ENCODE results near the gene PATE3.

Gene PATE3

GRCh38 chr11:125787827-125788226 lies at the start of gene PATE3:
TSS of gene PATE3 (plus strand) at chr11:125788127. CDS start at chr11:125788152, 25 bp downstream.
- Histone ChIP-seq H3K27ac (ENCODE audit: low read depth, low read length) (no peak within 1 kb of the TSS), H3K79me2 (ENCODE audit: control insufficient read depth, insufficient read depth, low read length, unreplicated experiment) (no peaks in the 10 kb centered on the region), H3K4me3 (ENCODE audit: low read depth, low read length) (no peak within 1 kb of the TSS), H3K36me3 (ENCODE audit: insufficient read depth, low read length) (no peaks in the 10 kb centered on the region), H2AFZ (ENCODE audit: low read length, unreplicated experiment) (no peak within 1 kb of the TSS), H3K4me1 (ENCODE audit: control insufficient read depth, insufficient read depth, low read length, unreplicated experiment) (no peaks in the 10 kb centered on the region), H3K27me3 (ENCODE audit: insufficient read depth, low read length) (peaks cover 11% of the 10 kb centered on the region; the same call in 1 of the 2 replicates)

- Histone ChIP-seq H3K36me3 (ENCODE audit: insufficient read depth, low read length) (no peaks in the 10 kb centered on the region), H3K79me2 (ENCODE audit: control insufficient read depth, insufficient read depth, low read length, unreplicated experiment) (no peaks in the 10 kb centered on the region), H2AFZ (ENCODE audit: low read length, unreplicated experiment) (no peak overlapping the region), H3K27me3 (ENCODE audit: insufficient read depth, low read length) (peaks cover 69% of the 10 kb centered on the region), H3K4me3 (ENCODE audit: low read depth, low read length) (no peak overlapping the region), H3K4me1 (ENCODE audit: control insufficient read depth, insufficient read depth, low read length, unreplicated experiment) (no peaks in the 10 kb centered on the region), H3K27ac (ENCODE audit: low read depth, low read length) (no peak overlapping the region)
Measured at GRCh38 chr11:125740617-125741016, 47.3 kb upstream of the PATE3 start.

- Histone ChIP-seq H2AFZ (ENCODE audit: low read length, unreplicated experiment) (no peak overlapping the region), H3K4me1 (ENCODE audit: control insufficient read depth, insufficient read depth, low read length, unreplicated experiment) (no peaks in the 10 kb centered on the region), H3K27me3 (ENCODE audit: insufficient read depth, low read length) (peaks cover 90% of the 10 kb centered on the region), H3K27ac (ENCODE audit: low read depth, low read length) (no peak overlapping the region), H3K36me3 (ENCODE audit: insufficient read depth, low read length) (no peaks in the 10 kb centered on the region), H3K79me2 (ENCODE audit: control insufficient read depth, insufficient read depth, low read length, unreplicated experiment) (no peaks in the 10 kb centered on the region), H3K4me3 (ENCODE audit: low read depth, low read length) (no peak overlapping the region)
Measured at GRCh38 chr11:125743681-125744080, 44.2 kb upstream of the PATE3 start.

- peaks cover 90% of the 10 kb centered on the region for H3K27me3 ChIP-seq (ENCODE audit: insufficient read depth, low read length)
Measured at GRCh38 chr11:125745979-125746378, 41.9 kb upstream of the PATE3 start, which contains the start of gene PATE1. TSS of gene PATE1 (plus strand) at chr11:125746279. CDS start at chr11:125746305, 26 bp downstream.

GRCh38 chr11:125750629-125751028 lies 37.3 kb upstream of the PATE3 start:
- Histone ChIP-seq H3K27me3 (ENCODE audit: insufficient read depth, low read length) (peaks cover 79% of the 10 kb centered on the region), H3K4me1 (ENCODE audit: control insufficient read depth, insufficient read depth, low read length, unreplicated experiment) (no peaks in the 10 kb centered on the region), H3K27ac (ENCODE audit: low read depth, low read length) (no peak overlapping the region), H2AFZ (ENCODE audit: low read length, unreplicated experiment) (no peak overlapping the region), H3K79me2 (ENCODE audit: control insufficient read depth, insufficient read depth, low read length, unreplicated experiment) (no peaks in the 10 kb centered on the region), H3K4me3 (ENCODE audit: low read depth, low read length) (no peak overlapping the region), H3K36me3 (ENCODE audit: insufficient read depth, low read length) (no peaks in the 10 kb centered on the region)

More at GRCh38 chr11:125745979-125746378, 41.9 kb upstream of the PATE3 start, which contains the start of gene PATE1:
- Histone ChIP-seq H3K27ac (ENCODE audit: low read depth, low read length) (no peak within 1 kb of the TSS), H3K79me2 (ENCODE audit: control insufficient read depth, insufficient read depth, low read length, unreplicated experiment) (no peaks in the 10 kb centered on the region), H3K4me3 (ENCODE audit: low read depth, low read length) (no peak within 1 kb of the TSS), H2AFZ (ENCODE audit: low read length, unreplicated experiment) (no peak within 1 kb of the TSS), H3K36me3 (ENCODE audit: insufficient read depth, low read length) (no peaks in the 10 kb centered on the region), H3K4me1 (ENCODE audit: control insufficient read depth, insufficient read depth, low read length, unreplicated experiment) (no peaks in the 10 kb centered on the region)

GRCh38 chr11:125756050-125756449 lies 31.9 kb upstream of the PATE3 start:
- no peak overlapping the region for H3K27ac ChIP-seq (ENCODE audit: low read depth, low read length)
- H3K4me3 ChIP-seq (ENCODE audit: low read depth, low read length), result no peak overlapping the region
- H3K27me3 ChIP-seq (ENCODE audit: insufficient read depth, low read length), result peaks cover 37% of the 10 kb centered on the region
- no peaks in the 10 kb centered on the region for H3K79me2 ChIP-seq (ENCODE audit: control insufficient read depth, insufficient read depth, low read length, unreplicated experiment)
- H2AFZ ChIP-seq (ENCODE audit: low read length, unreplicated experiment), result no peak overlapping the region
- H3K36me3 ChIP-seq (ENCODE audit: insufficient read depth, low read length), result no peaks in the 10 kb centered on the region
- no peaks in the 10 kb centered on the region for H3K4me1 ChIP-seq (ENCODE audit: control insufficient read depth, insufficient read depth, low read length, unreplicated experiment)

- Histone ChIP-seq H3K27me3 (ENCODE audit: insufficient read depth, low read length) (peaks cover 21% of the 10 kb centered on the region), H2AFZ (ENCODE audit: low read length, unreplicated experiment) (no peak overlapping the region), H3K4me1 (ENCODE audit: control insufficient read depth, insufficient read depth, low read length, unreplicated experiment) (no peaks in the 10 kb centered on the region), H3K27ac (ENCODE audit: low read depth, low read length) (no peak overlapping the region), H3K79me2 (ENCODE audit: control insufficient read depth, insufficient read depth, low read length, unreplicated experiment) (no peaks in the 10 kb centered on the region), H3K36me3 (ENCODE audit: insufficient read depth, low read length) (no peaks in the 10 kb centered on the region), H3K4me3 (ENCODE audit: low read depth, low read length) (no peak overlapping the region)
Measured at GRCh38 chr11:125762445-125762844, 25.5 kb upstream of the PATE3 start.

- Histone ChIP-seq H3K4me3 (ENCODE audit: low read depth, low read length) (no peak overlapping the region), H3K27ac (ENCODE audit: low read depth, low read length) (no peak overlapping the region), H3K36me3 (ENCODE audit: insufficient read depth, low read length) (no peaks in the 10 kb centered on the region), H3K79me2 (ENCODE audit: control insufficient read depth, insufficient read depth, low read length, unreplicated experiment) (no peaks in the 10 kb centered on the region), H3K4me1 (ENCODE audit: control insufficient read depth, insufficient read depth, low read length, unreplicated experiment) (no peaks in the 10 kb centered on the region), H2AFZ (ENCODE audit: low read length, unreplicated experiment) (no peak overlapping the region), H3K27me3 (ENCODE audit: insufficient read depth, low read length) (peaks cover 29% of the 10 kb centered on the region)
Measured at GRCh38 chr11:125763483-125763882, 24.4 kb upstream of the PATE3 start.

- no peak overlapping the region for H3K27ac ChIP-seq (ENCODE audit: low read depth, low read length)
- peaks cover 43% of the 10 kb centered on the region for H3K27me3 ChIP-seq (ENCODE audit: insufficient read depth, low read length)
- H3K4me1 ChIP-seq (ENCODE audit: control insufficient read depth, insufficient read depth, low read length, unreplicated experiment), result no peaks in the 10 kb centered on the region
- no peaks in the 10 kb centered on the region for H3K36me3 ChIP-seq (ENCODE audit: insufficient read depth, low read length)
- H3K4me3 ChIP-seq (ENCODE audit: low read depth, low read length), result no peak overlapping the region
- H2AFZ ChIP-seq (ENCODE audit: low read length, unreplicated experiment), result no peak overlapping the region
- H3K79me2 ChIP-seq (ENCODE audit: control insufficient read depth, insufficient read depth, low read length, unreplicated experiment), result no peaks in the 10 kb centered on the region
Measured at GRCh38 chr11:125766251-125766650, 21.7 kb upstream of the PATE3 start.

GRCh38 chr11:125768336-125769046 lies 19.4 kb upstream of the PATE3 start:
- Histone ChIP-seq H3K4me1 (ENCODE audit: control insufficient read depth, insufficient read depth, low read length, unreplicated experiment) (peaks cover 11% of the 10 kb centered on the region), H3K27ac (ENCODE audit: low read depth, low read length) (no peak overlapping the region), H2AFZ (ENCODE audit: low read length, unreplicated experiment) (no peak overlapping the region), H3K27me3 (ENCODE audit: insufficient read depth, low read length) (peaks cover 37% of the 10 kb centered on the region), H3K4me3 (ENCODE audit: low read depth, low read length) (no peak overlapping the region), H3K79me2 (ENCODE audit: control insufficient read depth, insufficient read depth, low read length, unreplicated experiment) (no peaks in the 10 kb centered on the region), H3K36me3 (ENCODE audit: insufficient read depth, low read length) (no peaks in the 10 kb centered on the region)

- Histone ChIP-seq H3K4me1 (ENCODE audit: control insufficient read depth, insufficient read depth, low read length, unreplicated experiment) (peaks cover 14% of the 10 kb centered on the region), H3K27ac (ENCODE audit: low read depth, low read length) (no peak overlapping the region), H2AFZ (ENCODE audit: low read length, unreplicated experiment) (no peak overlapping the region), H3K4me3 (ENCODE audit: low read depth, low read length) (no peak overlapping the region), H3K27me3 (ENCODE audit: insufficient read depth, low read length) (peaks cover 32% of the 10 kb centered on the region), H3K79me2 (ENCODE audit: control insufficient read depth, insufficient read depth, low read length, unreplicated experiment) (no peaks in the 10 kb centered on the region), H3K36me3 (ENCODE audit: insufficient read depth, low read length) (no peaks in the 10 kb centered on the region)
Measured at GRCh38 chr11:125770583-125770982, 17.3 kb upstream of the PATE3 start.

All from ACC112 (cell line).